GM12878 (cell line): Measurements from ENCODE around the gene PPP6R1. TPM values are rescaled to one million over a fixed set of nuclear protein-coding genes. Genes with fewer than 3 reads are reported as not detected.

Source experiments
- ATAC-seq: fragments of 200-7000 bp; cut with Tn5 transposase; 3 replicates; pipeline ENCODE4 v1.9.1; 2020; ENCODE audit warnings: mild to moderate bottlenecking, moderate library complexity
- BruUV-seq: library from RNA; stranded (reverse); fragments of 400-500 nt; replicated peaks from 2 replicates; lab custom pipeline; 2021; lab: Mats Ljungman, UMichigan
- CTCF ChIA-PET: fragments of 300-600 bp; sonication (Branson Sonifier 250); formaldehyde crosslinking; extraction: SDS; loops from one replicate; lab custom pipeline; 2021; ENCODE audit warnings: inconsistent platforms; lab: Yijun Ruan, JAX
- POLR2A ChIA-PET: fragments of 350-600 bp; formaldehyde crosslinking; extraction: SDS; loops from one replicate; lab custom pipeline; 2021; ENCODE audit warnings: inconsistent platforms; lab: Charles Lee
- RAD21 ChIA-PET: fragments of 300-600 bp; sonication (Branson Sonifier 250); formaldehyde crosslinking; loops from one replicate; lab custom pipeline; 2023; ENCODE audit warnings: antibody characterized with exemption; ENCODE audit not compliant: unreplicated experiment; lab: Charles Lee
- SMC1A ChIA-PET: fragments of 300-600 bp; sonication (Branson Sonifier 250); formaldehyde crosslinking; loops from one replicate; lab custom pipeline; 2023; ENCODE audit not compliant: unreplicated experiment, uncharacterized antibody; lab: Charles Lee
- DNase-seq: peaks from one replicate; pipeline ENCODE4 v3.0.0-alpha.2; 2011; ENCODE audit warnings: low read depth, low spot score
- FAIRE-seq: peaks from 3 replicates; lab custom pipeline; 2011; peaks lifted over from hg19 to GRCh38; lab: Jason Lieb, UNC
- H2AFZ ChIP-seq: 2 replicates; pipeline ENCODE4 v1.6.0; 2011; ENCODE audit warnings: low read depth, low read length, control low read depth; ENCODE audit not compliant: control insufficient read depth
- H3K27ac ChIP-seq: 2 replicates; pipeline ENCODE4 v1.5.1; 2011; ENCODE audit warnings: control low read depth; ENCODE audit not compliant: control insufficient read depth, insufficient read depth
- H3K27me3 ChIP-seq, 2 experiments: replicated peaks in 1 of 2; 2 replicates each; pipeline versions ENCODE4 v1.6.0 to v1.6.1; 2011; ENCODE audit warnings: low read length in 1 of 2; ENCODE audit not compliant: control insufficient read depth in 2 of 2, insufficient read depth in 2 of 2
- H3K36me3 ChIP-seq, 2 experiments: 2 replicates each; pipeline ENCODE4 v1.5.1; 2011; ENCODE audit warnings: low read length in 1 of 2; ENCODE audit not compliant: control insufficient read depth in 2 of 2, insufficient read depth in 2 of 2
- H3K4me1 ChIP-seq: 2 replicates; pipeline ENCODE4 v1.6.1; 2011; ENCODE audit warnings: mild to moderate bottlenecking, low read length, moderate library complexity, mixed read lengths; ENCODE audit not compliant: control insufficient read depth, insufficient read depth
- H3K4me2 ChIP-seq: 2 replicates; pipeline ENCODE4 v1.6.0; 2011; ENCODE audit warnings: control low read depth; ENCODE audit not compliant: control insufficient read depth, insufficient read depth
- H3K4me3 ChIP-seq: fragments of 200-600 bp; sonication (generic); 2 replicates; pipeline ENCODE4 v1.5.1; 2016
- H3K79me2 ChIP-seq: 2 replicates; pipeline ENCODE4 v1.6.0; 2011; ENCODE audit warnings: low read length; ENCODE audit not compliant: control insufficient read depth, insufficient read depth
- H3K9ac ChIP-seq: 2 replicates; pipeline ENCODE4 v1.8.0; 2011; ENCODE audit warnings: low read length, control low read depth, mixed read lengths; ENCODE audit not compliant: control insufficient read depth, insufficient read depth
- H3K9me3 ChIP-seq: replicated peaks from 3 replicates; pipeline ENCODE4 v1.5.1; 2011; ENCODE audit warnings: mild to moderate bottlenecking, low read length; ENCODE audit not compliant: control insufficient read depth, insufficient read depth
- H4K20me1 ChIP-seq: 2 replicates; pipeline ENCODE4 v1.6.0; 2011; ENCODE audit not compliant: control insufficient read depth, insufficient read depth
- ATF3 ChIP-seq: IDR thresholded peaks from 2 replicates; pipeline ENCODE4 v1.6.1; 2011; ENCODE audit warnings: low read depth, mild to moderate bottlenecking, low read length, moderate library complexity, borderline replicate concordance; ENCODE audit errors: extremely low read depth
- E2F4 ChIP-seq: IDR thresholded peaks from 2 replicates; pipeline ENCODE4 v1.6.1; 2012; ENCODE audit warnings: low read depth, low read length, improper control_type of control experiment
- HDAC6 ChIP-seq: fragments of 200-600 bp; sonication (generic); IDR thresholded peaks from one replicate; pipeline ENCODE4 v1.8.0; 2017; ENCODE audit warnings: antibody characterized with exemption; ENCODE audit not compliant: unreplicated experiment
- MEF2A ChIP-seq: IDR thresholded peaks from 2 replicates; pipeline ENCODE4 v1.6.1; 2011; ENCODE audit warnings: low read depth, mild to moderate bottlenecking, low read length, moderate library complexity; ENCODE audit not compliant: insufficient read depth
- PAX5 ChIP-seq: IDR thresholded peaks from 2 replicates; pipeline ENCODE4 v1.6.1; 2011; ENCODE audit warnings: low read depth, low read length, borderline replicate concordance
- RAD51 ChIP-seq: fragments of 450-650 bp; IDR thresholded peaks from 2 replicates; pipeline ENCODE4 v1.6.1; 2016; ENCODE audit warnings: moderate library complexity, mild to moderate bottlenecking, inconsistent platforms
- SP1 ChIP-seq: IDR thresholded peaks from one replicate; pipeline ENCODE4 v1.6.1; 2011; ENCODE audit warnings: low read depth, low read length
- ZZZ3 ChIP-seq: IDR thresholded peaks from 2 replicates; pipeline ENCODE4 v1.6.1; 2011; ENCODE audit warnings: low read depth; ENCODE audit not compliant: control insufficient read depth, insufficient read length
- WGBS: methylation state at CpG from one replicate; pipeline ENCODE4 v1.1.6; 2016; ENCODE audit warnings: low lambda C conversion rate; ENCODE audit not compliant: insufficient replicate concordance, insufficient coverage; ENCODE audit errors: missing lambda C conversion rate; 5-methylcytosine and 5-hydroxymethylcytosine counted together
- in situ Hi-C: fragments of 300-500 bp; cut with MboI; formaldehyde crosslinking; loops from 9 replicates; pipeline ENCODE4 v1.14.3; 2018; ENCODE audit warnings: mixed read lengths
- intact Hi-C: fragments of 100-400 bp; cut with micrococcal nuclease; formaldehyde crosslinking; loops from one replicate; pipeline ENCODE4 v1.14.2; 2022; ENCODE audit not compliant: unreplicated experiment
- polyA plus RNA-seq, 11 experiments: library from polyadenylated mRNA; depleted of rRNA in 4 of 11; unstranded in 6 of 11; stranded (reverse) in 5 of 11; fragments of >200 nt; fragmentation: Nextera tagmentation in 4 of 11; fragmentation: Illumina TruSeq in 1 of 11; extraction: Ambion mirVana in 4 of 11; extraction: Trizol in 1 of 11; gene quantifications; 1 replicate in 1 of 11; 2 replicates in 10 of 11; pipeline versions ENCODE4 v1.2.1 to v1.2.3, GENCODE V29; 2011 to 2016; ENCODE audit warnings: inconsistent platforms in 2 of 11, missing spikeins in 2 of 11, low read depth in 1 of 11
- total RNA-seq, 4 experiments: library from RNA; depleted of rRNA in 3 of 4; stranded (reverse); fragments of >200 nt in 3 of 4; fragmentation: Illumina TruSeq in 1 of 4; extraction: Trizol in 1 of 4; gene quantifications; 2 replicates each; pipeline versions ENCODE4 v1.2.1 to v1.2.3, GENCODE V29; 2013 to 2021

Gene PPP6R1
- total and polyA plus RNA-seq, 10 of the 15 experiments (the other 5 are each of a cell fraction or from before 2014, with no cell fraction given) = 0.80 to 173 (median 63.7) TPM

- WGBS = 1% methylated on average over 22 of the region's 22 CpGs
These were observed 2.0 kb downstream of the PPP6R1 start for GRCh38 chr19:55256562-55257460.

More at GRCh38 chr19:55256562-55257460, 2.0 kb downstream of the PPP6R1 start:
- Histone ChIP-seq H3K4me1 (peaks cover 19% of the 10 kb centered on the region), H2AFZ (no peak overlapping the region), H4K20me1 (peaks cover 7% of the 10 kb centered on the region; the same call in 1 of the 2 replicates), H3K4me2 (peak overlapping the region; percentile 96), H3K27ac (peak overlapping the region; percentile 91), H3K27me3 (no peaks in the 10 kb centered on the region), H3K79me2 (peaks cover 71% of the 10 kb centered on the region), H3K9ac (peak overlapping the region; percentile 93), H3K36me3 (peaks cover 0 to 1% of the 10 kb centered on the region in 2 experiments; a peak in 1 of 4 replicates), H3K4me3 (peak overlapping the region; percentile 100), H3K9me3 (no peaks in the 10 kb centered on the region)
- ChIA-PET CTCF (interaction anchor here (1.0 to 4.4 kb wide), 3 partner anchors 35 to 143 kb away, joined by 3 to 25 read pairs (median 4); partner anchors contain the start of gene KMT5C), POLR2A (interaction anchor here (0.6 to 5.7 kb wide), 5 partner anchors 21 to 228 kb away, joined by 4 to 86 read pairs (median 8); partner anchors contain the start of genes HSPBP1, KMT5C and TMEM238), SMC1A (interaction anchor here (0.9 to 5.3 kb wide), 5 partner anchors 22 to 706 kb away, joined by 3 to 68 read pairs (median 4); partner anchors contain the start of gene HSPBP1), RAD21 (interaction anchor here (0.7 to 6.0 kb wide), 4 partner anchors 20 to 151 kb away, joined by 5 to 46 read pairs (median 24); partner anchors contain the start of genes HSPBP1, KMT5C and UBE2S)
- TF ChIP-seq PAX5 = no peak
- TF ChIP-seq ATF3 = no peak
- TF ChIP-seq HDAC6 = no peak
- no peak for TF ChIP-seq MEF2A
- no peak for TF ChIP-seq SP1
- no peak for TF ChIP-seq RAD51
- no peak for TF ChIP-seq E2F4
- no peak for TF ChIP-seq ZZZ3
- FAIRE-seq = no peak
- DNase-seq = no peak
- BruUV-seq = TSS peak; percentile 53
- in situ Hi-C loops (no loop called here), intact Hi-C loops (loop anchor here (10.0 kb wide), 1 partner anchor 128 kb away; the partner anchor contains the start of genes RPL28 and TMEM238)
- ATAC-seq = no peak
